Omental fat pad (tissue), 4 donors: Measurements from ENCODE around the gene ZNF483. TPM values are rescaled to one million over a fixed set of nuclear protein-coding genes. Genes with fewer than 3 reads are reported as not detected.
"Not testable (repeated sequence)": the region's sequence is repeated elsewhere in the genome, so short reads cannot be mapped to it uniquely, and the experiment has no call there.

Experiments used
- ATAC-seq: fragments of 150-250 bp; one replicate; pipeline ENCODE4 v1.9.1; 2016; ENCODE audit warnings: mild to moderate bottlenecking, moderate library complexity; ENCODE audit not compliant: low FRiP score
- DNase-seq: peaks from one replicate; pipeline ENCODE4 v3.0.0-alpha.2; 2019; ENCODE audit warnings: low spot score
- total RNA-seq, 4 donors: library from RNA; depleted of rRNA; stranded (reverse); fragments of >200 nt; gene quantifications; one replicate each; pipeline ENCODE4 v1.1.0, GENCODE V29; 2016
- TF ChIP-seq, protein P1 (sequence below), 3 donors: fragments of 450-650 bp; IDR thresholded peaks; one replicate each; pipeline ENCODE4 v1.5.1; 2016 to 2017; ENCODE audit warnings: antibody characterized with exemption in 3 of 3, mild to moderate bottlenecking in 3 of 3, moderate library complexity in 2 of 3

Gene ZNF483
- total RNA-seq, 4 donors from 2014 or later, result 2.8 to 11.9 (median 3.7) TPM

DNA sequence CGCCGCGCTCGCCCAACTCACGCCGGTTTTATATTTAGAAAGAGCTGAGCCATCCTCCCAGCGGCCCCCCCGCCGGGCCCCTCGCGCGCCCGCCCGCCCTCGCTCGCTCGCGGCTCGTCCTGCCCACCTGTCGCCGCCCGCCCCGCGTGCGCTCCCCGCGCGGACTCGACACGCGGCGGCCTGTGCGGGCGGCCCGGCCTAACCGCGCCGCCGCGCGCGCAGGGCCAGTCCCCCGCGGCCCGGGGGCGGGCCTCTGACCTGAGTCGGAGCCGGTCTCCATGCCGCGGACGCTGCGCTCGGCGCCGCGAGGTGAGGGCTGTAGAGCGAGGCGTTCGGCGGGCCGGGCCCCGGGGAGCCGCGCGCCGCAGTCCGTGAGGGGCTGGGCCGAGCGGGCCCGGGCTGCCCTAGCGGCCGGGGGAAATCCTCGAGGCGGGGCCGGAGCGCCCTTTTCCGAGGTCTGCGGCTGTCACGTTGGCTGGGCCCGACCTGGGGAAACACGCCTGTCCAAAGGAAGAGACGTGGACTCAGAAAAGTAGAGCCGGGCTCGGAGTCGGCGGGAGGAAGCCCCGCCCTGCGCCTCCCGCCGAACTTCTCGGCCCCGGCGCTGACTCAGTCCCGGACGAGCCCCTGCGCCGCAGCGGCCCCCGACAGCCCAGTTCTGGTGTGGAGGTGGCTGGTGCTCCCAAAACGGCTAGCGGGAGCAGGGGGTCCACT, 41.0 kb upstream of the ZNF483 start, which contains the start of gene ECPAS:
TSS of gene ECPAS (minus strand) at position 526 of the 714 bp plus-strand sequence. CDS start 11,465 bp downstream, outside the sequence.
- ATAC-seq (peak; percentile 88), DNase-seq (peak; percentile 27)
- TF ChIP-seq, protein P1, sequence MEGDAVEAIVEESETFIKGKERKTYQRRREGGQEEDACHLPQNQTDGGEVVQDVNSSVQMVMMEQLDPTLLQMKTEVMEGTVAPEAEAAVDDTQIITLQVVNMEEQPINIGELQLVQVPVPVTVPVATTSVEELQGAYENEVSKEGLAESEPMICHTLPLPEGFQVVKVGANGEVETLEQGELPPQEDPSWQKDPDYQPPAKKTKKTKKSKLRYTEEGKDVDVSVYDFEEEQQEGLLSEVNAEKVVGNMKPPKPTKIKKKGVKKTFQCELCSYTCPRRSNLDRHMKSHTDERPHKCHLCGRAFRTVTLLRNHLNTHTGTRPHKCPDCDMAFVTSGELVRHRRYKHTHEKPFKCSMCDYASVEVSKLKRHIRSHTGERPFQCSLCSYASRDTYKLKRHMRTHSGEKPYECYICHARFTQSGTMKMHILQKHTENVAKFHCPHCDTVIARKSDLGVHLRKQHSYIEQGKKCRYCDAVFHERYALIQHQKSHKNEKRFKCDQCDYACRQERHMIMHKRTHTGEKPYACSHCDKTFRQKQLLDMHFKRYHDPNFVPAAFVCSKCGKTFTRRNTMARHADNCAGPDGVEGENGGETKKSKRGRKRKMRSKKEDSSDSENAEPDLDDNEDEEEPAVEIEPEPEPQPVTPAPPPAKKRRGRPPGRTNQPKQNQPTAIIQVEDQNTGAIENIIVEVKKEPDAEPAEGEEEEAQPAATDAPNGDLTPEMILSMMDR (IDR thresholded peaks at IDR 0.05), result no peak

DNA sequence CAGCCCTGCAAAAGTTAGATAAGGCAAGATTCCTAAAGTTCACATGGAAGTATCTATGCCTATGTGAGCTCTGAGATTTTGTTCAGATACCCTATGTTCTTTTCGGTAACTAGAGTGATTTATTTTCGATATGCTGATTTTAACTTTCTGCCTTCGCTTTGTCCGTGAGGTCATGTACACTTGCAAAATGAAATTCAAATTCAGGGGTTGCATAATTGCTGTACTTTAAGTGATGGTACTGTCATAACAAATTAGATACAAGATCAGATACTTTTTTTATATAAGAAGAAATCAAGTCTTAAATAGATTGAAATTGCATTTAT, 40.4 kb upstream of the ZNF483 start:
- ATAC-seq, result peak; percentile 11
- DNase-seq, result no peak
- TF ChIP-seq, protein P1 (IDR thresholded peaks at IDR 0.05), result no peak

DNA sequence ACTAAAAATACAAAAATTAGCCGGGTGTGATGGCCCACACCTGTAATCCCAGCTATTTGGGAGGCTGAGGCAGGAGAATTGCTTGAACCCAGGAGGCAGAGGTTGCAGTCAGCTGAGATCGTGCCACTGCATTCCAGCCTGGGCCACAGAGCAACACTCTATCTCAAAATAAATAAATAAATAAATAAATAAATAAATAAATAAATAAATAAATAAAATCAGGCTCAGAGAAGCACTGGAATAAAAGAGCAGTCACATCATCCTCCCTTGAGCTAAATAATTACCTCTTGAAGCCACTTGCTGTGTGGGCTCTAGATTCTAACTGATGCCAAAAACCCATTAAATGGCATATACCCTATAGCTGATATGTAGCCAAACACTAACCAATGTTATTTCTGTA, 27.8 kb upstream of the ZNF483 start:
- not testable (repeated sequence) for ATAC-seq, DNase-seq

DNA sequence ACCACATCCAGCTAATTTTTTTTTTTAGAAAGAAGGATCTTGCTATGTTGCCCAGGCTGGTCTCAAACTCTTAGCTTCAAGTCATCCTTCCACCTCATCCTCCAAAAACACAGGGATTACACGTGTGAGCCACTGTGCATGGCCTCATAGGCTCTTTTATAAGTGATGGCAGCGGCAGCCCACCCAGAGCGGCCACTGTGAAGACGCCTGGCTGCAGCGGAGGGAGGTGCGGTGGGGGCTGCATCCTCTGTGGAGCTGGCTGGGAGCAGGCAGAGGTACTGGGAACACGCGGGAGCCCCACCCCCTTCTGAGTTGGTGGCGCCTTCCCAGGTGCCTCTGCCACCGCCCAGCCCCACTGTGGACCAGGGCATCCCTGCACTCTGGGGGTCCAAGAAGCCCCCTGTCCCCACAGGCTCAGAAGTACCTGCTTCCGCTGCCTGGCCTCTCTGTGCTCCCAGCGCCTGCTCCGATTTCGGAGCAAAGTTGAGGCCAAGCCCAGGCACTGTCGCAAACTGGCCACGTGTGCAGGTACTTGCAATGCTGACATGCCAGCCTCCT, 23.9 kb upstream of the ZNF483 start:
- TF ChIP-seq, protein P1 (IDR thresholded peaks at IDR 0.05), result no peak
- no peak for ATAC-seq
- no peak for DNase-seq

DNA sequence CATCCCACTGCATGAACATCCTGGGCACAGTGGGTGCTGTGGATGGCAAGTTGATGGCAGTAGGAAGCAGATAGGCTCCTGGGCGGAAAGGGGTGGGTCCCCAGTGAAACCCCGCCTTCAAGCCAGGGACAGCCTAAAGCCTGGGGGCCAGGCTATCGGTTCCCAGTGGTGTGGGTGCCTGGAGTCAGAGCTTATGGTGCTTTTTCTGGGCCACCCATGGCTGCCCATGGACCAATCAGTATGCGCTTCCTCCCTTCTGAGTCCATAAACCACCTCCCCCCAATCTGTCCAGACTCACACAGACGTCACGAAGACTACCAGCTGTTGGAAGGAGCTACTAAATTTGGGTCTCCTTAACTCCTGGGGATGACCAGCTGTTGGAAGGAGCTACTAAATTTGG, 23.3 kb upstream of the ZNF483 start:
- ATAC-seq, result no peak
- DNase-seq, result no peak
- TF ChIP-seq, protein P1 (IDR thresholded peaks at IDR 0.05), result no peak

DNA sequence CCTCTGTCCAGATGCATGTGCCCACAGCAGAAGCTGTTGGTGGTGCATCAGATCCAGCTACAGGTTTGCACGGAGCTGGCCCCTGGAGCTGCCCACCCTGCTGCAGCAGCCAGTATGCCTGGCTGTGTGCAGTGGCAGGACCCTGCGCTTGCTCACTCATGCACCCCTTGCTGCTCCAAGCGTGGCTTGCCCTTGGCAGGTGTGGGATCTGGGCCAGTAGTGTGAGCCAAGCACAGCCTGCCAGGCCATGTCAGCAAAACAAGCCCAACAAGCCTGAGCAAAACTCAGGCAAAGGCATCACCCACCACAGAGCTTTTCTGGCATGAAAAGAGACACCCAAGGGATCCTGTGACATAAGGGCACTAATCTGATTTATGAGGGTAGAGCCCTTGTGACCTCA, 22.5 kb upstream of the ZNF483 start:
- DNase-seq, result no peak
- TF ChIP-seq, protein P1 (IDR thresholded peaks at IDR 0.05), result no peak
- ATAC-seq, result no peak

DNA sequence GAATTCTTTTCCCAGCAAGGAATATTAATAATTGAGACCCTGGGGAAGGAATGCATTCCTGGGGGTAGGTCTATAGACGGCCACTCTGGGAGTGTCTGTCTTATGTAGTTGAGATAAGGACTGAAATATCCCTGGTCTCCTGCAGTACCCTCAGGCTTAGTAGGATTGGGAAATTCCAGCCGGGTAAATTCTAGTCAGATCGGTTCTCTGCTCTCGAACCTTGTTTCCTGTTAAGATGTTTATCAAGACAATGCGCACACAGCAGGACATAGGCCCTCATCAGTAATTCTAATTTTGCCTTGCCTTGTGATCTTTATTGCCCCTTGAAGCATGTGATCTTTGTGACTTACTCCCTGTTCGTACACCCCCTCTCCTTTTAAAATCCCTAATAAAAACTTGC, 13.4 kb upstream of the ZNF483 start:
- ATAC-seq, DNase-seq: not testable (repeated sequence)

DNA sequence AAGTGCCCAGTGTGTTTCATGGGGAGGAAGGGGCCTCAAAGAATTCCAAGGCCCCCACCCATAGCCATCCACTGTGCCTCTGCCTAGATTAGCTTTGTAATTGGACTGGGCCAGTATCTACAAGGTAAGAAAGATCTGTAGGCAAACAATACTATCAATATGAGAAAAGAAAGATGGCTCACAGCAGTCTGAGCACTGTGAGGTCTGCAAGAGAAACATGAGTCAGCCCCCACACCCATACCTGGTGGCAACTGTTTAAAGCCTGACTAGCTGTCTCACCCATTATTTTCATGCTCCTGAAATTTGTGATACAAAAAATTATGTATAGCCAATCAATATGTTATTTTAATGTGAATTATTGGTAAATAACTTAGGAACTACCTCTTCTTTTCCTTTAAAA, 10.0 kb upstream of the ZNF483 start:
- ATAC-seq (no peak), DNase-seq (no peak)
- TF ChIP-seq, protein P1 (IDR thresholded peaks at IDR 0.05), result no peak
